Daoy (cell line): ENCODE data around the gene CCDC57. TPM values are rescaled to one million over a fixed set of nuclear protein-coding genes. Genes with fewer than 3 reads are reported as not detected.

Experiments
- DNase-seq: peaks from one replicate; pipeline ENCODE4 v3.0.0-alpha.2; 2015; ENCODE audit warnings: low read depth
- total RNA-seq: library from RNA; depleted of rRNA; stranded (reverse); fragments of >200 nt; shearing (Covaris generic); gene quantifications from 2 replicates; pipeline ENCODE4 v1.2.3, GENCODE V29; 2014

The CCDC57 gene
- total RNA-seq, 1 experiment from 2014 or later, result 7.9 TPM

GRCh38 chr17:82092995-82093751 is 119.5 kb downstream of the CCDC57 start:
- DNase-seq, result no peak

- no peak for DNase-seq
Observed at GRCh38 chr17:82092628-82092994, 120.0 kb downstream of the CCDC57 start.

GRCh38 chr17:82092094-82092586 is 120.5 kb downstream of the CCDC57 start:
- no peak for DNase-seq

- DNase-seq, result no peak
Observed at GRCh38 chr17:82091264-82092066, 121.2 kb downstream of the CCDC57 start.

- no peak for DNase-seq
Observed at GRCh38 chr17:82090549-82091263, 121.9 kb downstream of the CCDC57 start.

GRCh38 chr17:82089723-82090548 is 122.7 kb downstream of the CCDC57 start:
- DNase-seq, result no peak

GRCh38 chr17:82088838-82089722 is 123.6 kb downstream of the CCDC57 start:
- no peak for DNase-seq

GRCh38 chr17:82087961-82088837 is 124.4 kb downstream of the CCDC57 start:
- DNase-seq, result no peak

GRCh38 chr17:82086941-82087906 is 125.4 kb downstream of the CCDC57 start:
- DNase-seq, result no peak

- DNase-seq, result no peak
Observed at GRCh38 chr17:82085931-82086764, 126.5 kb downstream of the CCDC57 start.

- no peak for DNase-seq
Observed at GRCh38 chr17:82085031-82085861, 127.4 kb downstream of the CCDC57 start.

GRCh38 chr17:82084373-82085030 is 128.1 kb downstream of the CCDC57 start:
- DNase-seq, result no peak

- no peak for DNase-seq
Observed at GRCh38 chr17:82083533-82084359, 128.9 kb downstream of the CCDC57 start.

- no peak for DNase-seq
Observed at GRCh38 chr17:82083009-82083408, 129.6 kb downstream of the CCDC57 start.

- no peak for DNase-seq
Observed at GRCh38 chr17:82082456-82082855, 130.2 kb downstream of the CCDC57 start.
